NK-92 (cell line): ENCODE results near the gene METAP1.
"Not testable (repeated sequence)": the region's sequence is repeated elsewhere in the genome, so short reads cannot be mapped to it uniquely, and the experiment has no call there.

Experiments
- DNase-seq: peaks from one replicate; lab custom pipeline; 2025; ENCODE audit not compliant: unreplicated experiment; lab: John Stamatoyannopoulos, UW

METAP1 gene

GRCh38 chr4:99054428-99054994 is 59.0 kb downstream of the METAP1 start:
- no peak for DNase-seq

- no peak for DNase-seq
These were observed 62.7 kb downstream of the METAP1 start for GRCh38 chr4:99058228-99058627.

GRCh38 chr4:99059550-99059949 is 64.0 kb downstream of the METAP1 start:
- DNase-seq = no peak

GRCh38 chr4:99061048-99061700 is 65.7 kb downstream of the METAP1 start:
- DNase-seq = no peak

- no peak for DNase-seq
These were observed 66.6 kb downstream of the METAP1 start for GRCh38 chr4:99062120-99062519.

- not testable (repeated sequence) for DNase-seq
These were observed 70.0 kb downstream of the METAP1 start for GRCh38 chr4:99065521-99065920.

- no peak for DNase-seq
These were observed 72.1 kb downstream of the METAP1 start for GRCh38 chr4:99067617-99068016.

- DNase-seq = no peak
These were observed 75.6 kb downstream of the METAP1 start for GRCh38 chr4:99071159-99071558.

GRCh38 chr4:99074816-99075215 is 79.3 kb downstream of the METAP1 start:
- no peak for DNase-seq

GRCh38 chr4:99076292-99076976 is 80.9 kb downstream of the METAP1 start:
- no peak for DNase-seq

- DNase-seq = no peak
These were observed 81.7 kb downstream of the METAP1 start for GRCh38 chr4:99077177-99077576.

- DNase-seq = no peak
These were observed 82.8 kb downstream of the METAP1 start for GRCh38 chr4:99078336-99078735.

GRCh38 chr4:99078931-99079624 is 83.6 kb downstream of the METAP1 start:
- no peak for DNase-seq

- DNase-seq = no peak
These were observed 84.2 kb downstream of the METAP1 start for GRCh38 chr4:99079625-99080295.

GRCh38 chr4:99080869-99081268 is 85.3 kb downstream of the METAP1 start:
- DNase-seq = not testable (repeated sequence)

GRCh38 chr4:99082192-99082591 is 86.7 kb downstream of the METAP1 start:
- no peak for DNase-seq

- no peak for DNase-seq
These were observed 89.1 kb downstream of the METAP1 start for GRCh38 chr4:99084595-99084994.

GRCh38 chr4:99088023-99088449 is 92.5 kb downstream of the METAP1 start:
- no peak for DNase-seq

GRCh38 chr4:99088481-99089365 is 93.2 kb downstream of the METAP1 start, which contains the start of gene ADH5:
ADH5 (minus strand) TSS chr4:99088788; CDS start chr4:99088700, 88 bp downstream.
- peak; percentile 36 for DNase-seq
